Erythroblast (primary cell): Measurements from ENCODE around the gene IFT81.

Experiments used
- GATA1 ChIP-seq: IDR thresholded peaks from 2 replicates; pipeline ENCODE4 v1.6.1; 2011; ENCODE audit warnings: low read depth, mild to moderate bottlenecking, control low read depth, low read length, moderate library complexity
- POLR2A ChIP-seq: IDR thresholded peaks from 2 replicates; pipeline ENCODE4 v1.6.1; 2011; ENCODE audit warnings: mild to moderate bottlenecking, low read length

GRCh38 chr12:110182281-110182680, 58.1 kb downstream of the IFT81 start:
- TF ChIP-seq POLR2A: no peak
- no peak for TF ChIP-seq GATA1
